HCT116 (cell line): ENCODE data around the gene HPCA.

Source experiments
- EZH2 ChIP-seq: fragments of 200-600 bp; sonication (generic); IDR thresholded peaks from 2 replicates; pipeline ENCODE4 v1.6.1; 2017; ENCODE audit warnings: antibody characterized with exemption, mixed run types
- FOSL1 ChIP-seq: IDR thresholded peaks from 2 replicates; pipeline ENCODE4 v1.6.1; 2012; ENCODE audit warnings: low read depth
- POLR2A ChIP-seq: IDR thresholded peaks from 2 replicates; pipeline ENCODE4 v1.7.0; 2011; ENCODE audit warnings: borderline replicate concordance; ENCODE audit not compliant: insufficient read depth, insufficient read length; ENCODE audit errors: extremely low read depth
- POLR2AphosphoS5 ChIP-seq: IDR thresholded peaks from 2 replicates; pipeline ENCODE4 v1.6.1; 2011; ENCODE audit warnings: mild to moderate bottlenecking, low read depth, low read length, moderate library complexity
- RAD21 ChIP-seq: IDR thresholded peaks from 2 replicates; pipeline ENCODE4 v1.6.1; 2012; ENCODE audit warnings: low read depth, mild to moderate bottlenecking
- SIN3A ChIP-seq: IDR thresholded peaks from 2 replicates; pipeline ENCODE4 v1.6.1; 2012; ENCODE audit warnings: low read depth
- SP1 ChIP-seq: IDR thresholded peaks from 2 replicates; pipeline ENCODE4 v1.6.1; 2012; ENCODE audit warnings: low read depth
- TF ChIP-seq, protein P1 (sequence below): IDR thresholded peaks from 2 replicates; pipeline ENCODE4 v1.6.1; 2011; ENCODE audit warnings: mild to moderate bottlenecking, low read length, moderate library complexity; ENCODE audit not compliant: insufficient replicate concordance; ENCODE audit errors: extremely low read depth
- TF ChIP-seq, protein P2 (sequence below), 3 experiments: fragments of 200-600 bp in 1 of 3; sonication (generic) in 1 of 3; IDR thresholded peaks in 2 of 3; conservative IDR thresholded peaks in 1 of 3; 2 replicates each; pipeline ENCODE4 v1.5.1; 2012 to 2017; ENCODE audit warnings: low read depth in 2 of 3, low read length in 2 of 3, antibody characterized with exemption in 1 of 3, borderline replicate concordance in 1 of 3, control low read depth in 1 of 3, mild to moderate bottlenecking in 1 of 3, mixed read lengths in 1 of 3, mixed run types in 1 of 3, moderate library complexity in 1 of 3; ENCODE audit not compliant: insufficient read depth in 1 of 3

DNA sequence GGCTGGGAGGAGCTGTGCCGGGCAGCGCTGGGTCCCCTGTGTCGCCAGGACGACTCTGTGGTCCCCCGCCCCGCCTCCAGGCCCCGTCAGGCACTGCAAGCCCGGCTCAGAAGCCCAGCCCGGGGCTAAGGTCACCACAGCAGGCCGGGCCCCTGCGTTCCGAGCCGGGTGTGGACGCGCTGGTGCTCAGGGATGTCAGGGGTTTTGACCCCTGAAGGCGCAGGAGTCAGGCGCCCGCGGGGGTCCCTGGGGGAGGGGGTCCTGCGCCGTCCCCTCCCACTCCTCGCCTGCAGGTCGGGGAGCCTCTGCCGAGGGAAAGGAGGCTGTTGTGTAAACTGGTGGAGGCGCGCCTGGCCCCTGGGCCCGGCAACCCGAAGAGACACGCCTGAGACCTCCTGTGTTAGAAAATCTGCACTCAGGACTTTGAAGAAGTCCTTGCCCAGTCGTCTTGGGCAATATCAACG, 38.6 kb downstream of the HPCA start:
- TF ChIP-seq FOSL1, result no peak
- TF ChIP-seq POLR2A, result no peak
- TF ChIP-seq, protein P1, sequence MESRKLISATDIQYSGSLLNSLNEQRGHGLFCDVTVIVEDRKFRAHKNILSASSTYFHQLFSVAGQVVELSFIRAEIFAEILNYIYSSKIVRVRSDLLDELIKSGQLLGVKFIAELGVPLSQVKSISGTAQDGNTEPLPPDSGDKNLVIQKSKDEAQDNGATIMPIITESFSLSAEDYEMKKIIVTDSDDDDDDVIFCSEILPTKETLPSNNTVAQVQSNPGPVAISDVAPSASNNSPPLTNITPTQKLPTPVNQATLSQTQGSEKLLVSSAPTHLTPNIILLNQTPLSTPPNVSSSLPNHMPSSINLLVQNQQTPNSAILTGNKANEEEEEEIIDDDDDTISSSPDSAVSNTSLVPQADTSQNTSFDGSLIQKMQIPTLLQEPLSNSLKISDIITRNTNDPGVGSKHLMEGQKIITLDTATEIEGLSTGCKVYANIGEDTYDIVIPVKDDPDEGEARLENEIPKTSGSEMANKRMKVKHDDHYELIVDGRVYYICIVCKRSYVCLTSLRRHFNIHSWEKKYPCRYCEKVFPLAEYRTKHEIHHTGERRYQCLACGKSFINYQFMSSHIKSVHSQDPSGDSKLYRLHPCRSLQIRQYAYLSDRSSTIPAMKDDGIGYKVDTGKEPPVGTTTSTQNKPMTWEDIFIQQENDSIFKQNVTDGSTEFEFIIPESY, result no peak
- TF ChIP-seq, protein P2, sequence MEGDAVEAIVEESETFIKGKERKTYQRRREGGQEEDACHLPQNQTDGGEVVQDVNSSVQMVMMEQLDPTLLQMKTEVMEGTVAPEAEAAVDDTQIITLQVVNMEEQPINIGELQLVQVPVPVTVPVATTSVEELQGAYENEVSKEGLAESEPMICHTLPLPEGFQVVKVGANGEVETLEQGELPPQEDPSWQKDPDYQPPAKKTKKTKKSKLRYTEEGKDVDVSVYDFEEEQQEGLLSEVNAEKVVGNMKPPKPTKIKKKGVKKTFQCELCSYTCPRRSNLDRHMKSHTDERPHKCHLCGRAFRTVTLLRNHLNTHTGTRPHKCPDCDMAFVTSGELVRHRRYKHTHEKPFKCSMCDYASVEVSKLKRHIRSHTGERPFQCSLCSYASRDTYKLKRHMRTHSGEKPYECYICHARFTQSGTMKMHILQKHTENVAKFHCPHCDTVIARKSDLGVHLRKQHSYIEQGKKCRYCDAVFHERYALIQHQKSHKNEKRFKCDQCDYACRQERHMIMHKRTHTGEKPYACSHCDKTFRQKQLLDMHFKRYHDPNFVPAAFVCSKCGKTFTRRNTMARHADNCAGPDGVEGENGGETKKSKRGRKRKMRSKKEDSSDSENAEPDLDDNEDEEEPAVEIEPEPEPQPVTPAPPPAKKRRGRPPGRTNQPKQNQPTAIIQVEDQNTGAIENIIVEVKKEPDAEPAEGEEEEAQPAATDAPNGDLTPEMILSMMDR (IDR thresholded peaks at IDR 0.05 in 2 of 3, conservative IDR thresholded peaks at IDR 0.05 in 1 of 3; ENCODE audit: borderline replicate concordance in 1 of 3, insufficient read depth in 1 of 3, low read depth in 2 of 3, low read length in 2 of 3), result no peak
- no peak for TF ChIP-seq SP1
- no peak for TF ChIP-seq RAD21
- no peak for TF ChIP-seq POLR2AphosphoS5
- TF ChIP-seq EZH2, result no peak
- no peak for TF ChIP-seq SIN3A
